K562 (cell line): ENCODE data around the gene EEF2K. TPM values are rescaled to one million over a fixed set of nuclear protein-coding genes. Genes with fewer than 3 reads are reported as not detected.
A peak's percentile ranks its signal among the peaks of the same experiment; 100 is the strongest.

Source experiments
- CCNT2 ChIP-seq: IDR thresholded peaks from 2 replicates; pipeline ENCODE4 v1.6.1; 2011; ENCODE audit warnings: borderline replicate concordance, low read depth, mild to moderate bottlenecking, moderate library complexity, mixed read lengths, low read length; ENCODE audit not compliant: insufficient read length; ENCODE audit errors: extremely low read depth
- CUX1 ChIP-seq: fragments of 200-800 bp; sonication (Bioruptor generic); IDR thresholded peaks from 2 replicates; pipeline ENCODE4 v1.6.1; 2016; ENCODE audit warnings: missing genetic modification characterization, missing compliant biosample characterization
- EP400 ChIP-seq: fragments of 450-650 bp; IDR thresholded peaks from 2 replicates; pipeline ENCODE4 v1.6.1; 2017; ENCODE audit warnings: antibody characterized with exemption, mild to moderate bottlenecking, moderate library complexity
- GATAD2B ChIP-seq: fragments of 450-650 bp; IDR thresholded peaks from 2 replicates; pipeline ENCODE4 v1.6.1; 2017; ENCODE audit warnings: mild to moderate bottlenecking, borderline replicate concordance
- HMGXB4 ChIP-seq: sonication (generic); formaldehyde crosslinking; IDR thresholded peaks from 2 replicates; pipeline ENCODE4 v1.8.1; 2023; ENCODE audit warnings: mild to moderate bottlenecking, missing genetic modification reagents
- JUNB ChIP-seq: fragments of 450-650 bp; formaldehyde crosslinking; conservative IDR thresholded peaks from 2 replicates; pipeline ENCODE4 v1.4.0; 2020; ENCODE audit warnings: mild to moderate bottlenecking
- MTA2 ChIP-seq: fragments of 450-650 bp; IDR thresholded peaks from 2 replicates; pipeline ENCODE4 v1.6.1; 2016; ENCODE audit warnings: low read depth
- MTF1 ChIP-seq: fragments of 250-450 bp; sonication (Bioruptor Pico); IDR thresholded peaks from 2 replicates; pipeline ENCODE4 v1.9.0; 2021; ENCODE audit warnings: moderate library complexity, mild to moderate bottlenecking, inconsistent platforms, borderline replicate concordance
- NR1H2 ChIP-seq: sonication (generic); formaldehyde crosslinking; IDR thresholded peaks from 2 replicates; pipeline ENCODE4 v1.4.0; 2020; ENCODE audit warnings: mild to moderate bottlenecking, missing genetic modification reagents
- PHF21A ChIP-seq: fragments of 450-650 bp; IDR thresholded peaks from 2 replicates; pipeline ENCODE4 v1.6.1; 2017; ENCODE audit warnings: low read depth, borderline replicate concordance
- PREB ChIP-seq: sonication (generic); formaldehyde crosslinking; IDR thresholded peaks from 2 replicates; pipeline ENCODE4 v1.8.1; 2023; ENCODE audit warnings: mild to moderate bottlenecking, missing genetic modification reagents
- RBFOX2 ChIP-seq: fragments of 200-400 bp; formaldehyde crosslinking; IDR thresholded peaks from 2 replicates; pipeline ENCODE4 v1.6.1; 2017; ENCODE audit warnings: low read depth, mild to moderate bottlenecking, low read length, moderate library complexity
- SRF ChIP-seq, 2 experiments: fragments of 250-450, 450-650 bp in 1 of 2; sonication (Bioruptor Pico) in 1 of 2; sonication (generic) in 1 of 2; formaldehyde crosslinking; IDR thresholded peaks; 2 replicates each; pipeline versions ENCODE4 v1.5.0 to v1.5.1; 2020 to 2022; ENCODE audit warnings: mild to moderate bottlenecking in 1 of 2, missing genetic modification reagents in 1 of 2
- STAT5B ChIP-seq: fragments of 250-450 bp; sonication (Bioruptor Pico); IDR thresholded peaks from 2 replicates; pipeline ENCODE4 v1.8.0; 2021; ENCODE audit warnings: mild to moderate bottlenecking, inconsistent platforms
- THAP12 ChIP-seq: fragments of 250-450 bp; sonication (Bioruptor Pico); IDR thresholded peaks from 2 replicates; pipeline ENCODE4 v1.9.0; 2021; ENCODE audit warnings: mild to moderate bottlenecking, inconsistent platforms
- ZNF347 ChIP-seq: fragments of 450-650 bp; formaldehyde crosslinking; IDR thresholded peaks from 2 replicates; pipeline ENCODE4 v1.4.0; 2020; ENCODE audit warnings: low read depth, mild to moderate bottlenecking, moderate library complexity
- ZNF408 ChIP-seq: fragments of 250-450 bp; sonication (Bioruptor Pico); IDR thresholded peaks from 2 replicates; pipeline ENCODE4 v1.4.0; 2020; ENCODE audit warnings: low read depth, mild to moderate bottlenecking, moderate library complexity
- polyA plus RNA-seq, 8 experiments: library from polyadenylated mRNA; depleted of rRNA in 4 of 8; stranded (reverse) in 5 of 8; unstranded in 3 of 8; fragments of >200 nt; fragmentation: Nextera tagmentation in 2 of 8; fragmentation: Illumina TruSeq in 1 of 8; extraction: Ambion mirVana in 2 of 8; extraction: Trizol in 1 of 8; gene quantifications; 2 replicates each; pipeline versions ENCODE4 v1.2.1 to v1.2.3, GENCODE V29; 2011 to 2014; ENCODE audit warnings: inconsistent platforms in 1 of 8, missing spikeins in 1 of 8
- total RNA-seq, 7 experiments: library from RNA; depleted of rRNA in 6 of 7; stranded (reverse); fragments of >200 nt in 6 of 7; fragmentation: Illumina TruSeq in 2 of 7; extraction: Trizol in 2 of 7; gene quantifications; 2 replicates each; pipeline versions ENCODE4 v1.2.1 to v1.2.3, GENCODE V29; 2011 to 2021; ENCODE audit warnings: low replicate concordance in 1 of 7

EEF2K gene
- total and polyA plus RNA-seq, 9 of the 15 experiments (the other 6 are each of a cell fraction or from before 2014, with no cell fraction given) = 3.0 to 35.2 (median 12.2) TPM

- TF ChIP-seq PREB (CRISPR knock-in tag) (no peak), MTF1 (CRISPR knock-in tag) (no peak), HMGXB4 (CRISPR knock-in tag) (peak; percentile 99), MTA2 (no peak), STAT5B (CRISPR knock-in tag) (no peak), ZNF408 (CRISPR knock-in tag) (no peak), SRF (CRISPR knock-in tag; IDR thresholded peaks at IDR 0.05) (peak in 1 of 2 experiments; percentile 76; a peak in 1 of 4 replicates), ZNF347 (CRISPR knock-in tag) (no peak), THAP12 (CRISPR knock-in tag) (peak; percentile 73), NR1H2 (no peak; the same call in 1 of the 2 replicates), CUX1 (CRISPR knock-in tag) (no peak), PHF21A (no peak; the same call in 1 of the 2 replicates), JUNB (no peak), GATAD2B (peak; percentile 88; the same call in 1 of the 2 replicates), EP400 (peak; percentile 96), RBFOX2 (peak; percentile 92), CCNT2 (peak; percentile 80)
Measured at GRCh38 chr16:22297114-22297870, 91.2 kb downstream of the EEF2K start, which contains the start of gene POLR3E (continued).
